H1 (cell line): ENCODE data around the gene SAP30L. TPM values are rescaled to one million over a fixed set of nuclear protein-coding genes. Genes with fewer than 3 reads are reported as not detected.

Experiments
- EGR1 ChIP-seq: IDR thresholded peaks from 2 replicates; pipeline ENCODE4 v1.6.1; 2011; ENCODE audit warnings: low read depth, low read length, borderline replicate concordance
- HDAC6 ChIP-seq: IDR thresholded peaks from one replicate; pipeline ENCODE4 v1.7.1; 2012; ENCODE audit warnings: low read depth, mild to moderate bottlenecking, inconsistent platforms, low read length, moderate library complexity
- RFX5 ChIP-seq: IDR thresholded peaks from 2 replicates; pipeline ENCODE4 v1.6.1; 2011; ENCODE audit warnings: low read depth, low read length, improper control_type of control experiment, borderline replicate concordance
- SP1 ChIP-seq: IDR thresholded peaks from 2 replicates; pipeline ENCODE4 v1.6.1; 2011; ENCODE audit warnings: low read depth, low read length
- polyA plus RNA-seq, 7 experiments: library from polyadenylated mRNA; depleted of rRNA in 3 of 7; stranded (reverse) in 5 of 7; unstranded in 2 of 7; fragments of >200 nt in 5 of 7; fragments of 200-250 nt in 2 of 7; gene quantifications; 1 replicate in 5 of 7; 2 replicates in 1 of 7; 4 replicates in 1 of 7; pipeline versions ENCODE4 v1.2.1 to v1.2.3, GENCODE V29; 2011 to 2013; ENCODE audit warnings: missing spikeins in 2 of 7, mixed read lengths in 2 of 7
- total RNA-seq: library from RNA; stranded (reverse); fragmentation: NEBNext Ultra II Directional; extraction: Animal tissue kit (Norgen Biotek cat#: 25700); gene quantifications from 2 replicates; pipeline ENCODE4 v1.2.1, GENCODE V29; 2021

The SAP30L gene
- total and polyA plus RNA-seq, 2 of the 8 experiments (the other 6 are each of a cell fraction or from before 2014, with no cell fraction given): 12.2 to 31.5 TPM

- TF ChIP-seq SP1 (no peak), HDAC6 (no peak), RFX5 (no peak), EGR1 (no peak)
These were observed 6.2 kb downstream of the SAP30L start (continued) for GRCh38 chr5:154451957-154452356.
